ENCODE results near the gene DCDC1. TPM values are rescaled to one million over a fixed set of nuclear protein-coding genes. Genes with fewer than 3 reads are reported as not detected.
A peak's percentile ranks its signal among the peaks of the same experiment; 100 is the strongest.

DCDC1 gene
- total RNA-seq, 1 experiment from 2014 or later = not detected

DNA sequence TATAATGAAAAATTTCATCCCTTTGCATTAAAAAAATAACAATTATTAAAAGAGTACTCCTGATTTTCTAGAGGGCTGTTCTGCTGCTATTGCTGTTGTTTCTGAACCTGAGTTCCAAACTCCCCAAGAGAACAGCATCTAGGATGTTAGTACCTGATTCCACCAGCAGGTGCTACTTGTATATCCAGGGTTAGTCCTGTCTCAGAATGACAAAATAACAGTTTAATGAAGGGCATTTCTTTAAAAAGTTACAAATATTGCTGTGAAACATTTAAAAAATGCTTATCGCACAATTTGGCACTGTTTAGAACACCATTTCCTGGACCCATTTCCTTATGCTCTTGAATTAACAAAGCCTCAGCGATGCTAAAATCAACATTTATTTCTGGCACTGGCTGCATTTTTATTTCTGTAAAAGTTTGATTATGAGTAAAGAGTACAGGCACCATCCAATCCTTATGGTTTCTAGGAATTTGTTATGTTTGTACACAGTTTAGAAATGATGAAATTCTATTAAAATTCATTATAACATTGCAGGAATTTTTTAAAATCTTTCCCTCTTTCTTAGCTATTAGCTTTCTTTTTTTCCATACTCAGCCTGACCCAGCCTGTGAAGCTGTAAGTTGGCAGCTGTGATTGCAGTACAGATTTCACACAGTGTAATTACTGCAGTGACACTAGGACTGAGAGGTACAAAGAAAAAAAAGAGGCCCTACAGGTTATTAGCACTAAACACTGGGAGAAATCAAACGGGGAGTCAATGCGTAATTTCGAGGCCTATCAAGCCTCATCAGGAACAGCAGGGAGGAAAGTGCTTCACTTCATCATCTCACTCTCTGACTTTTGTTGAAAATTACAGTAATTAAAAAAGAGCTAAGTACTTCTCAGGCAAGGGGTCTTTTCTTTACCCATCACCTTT is 208.8 kb downstream of the DCDC1 start:
- TF ChIP-seq TCF7L2 (IDR thresholded peaks at IDR 0.05; ENCODE audit: low read depth, low read length) = no peak
- TF ChIP-seq POLR2AphosphoS5 (IDR thresholded peaks at IDR 0.05; ENCODE audit: low read depth, low read length) = no peak
- TF ChIP-seq, protein P1, sequence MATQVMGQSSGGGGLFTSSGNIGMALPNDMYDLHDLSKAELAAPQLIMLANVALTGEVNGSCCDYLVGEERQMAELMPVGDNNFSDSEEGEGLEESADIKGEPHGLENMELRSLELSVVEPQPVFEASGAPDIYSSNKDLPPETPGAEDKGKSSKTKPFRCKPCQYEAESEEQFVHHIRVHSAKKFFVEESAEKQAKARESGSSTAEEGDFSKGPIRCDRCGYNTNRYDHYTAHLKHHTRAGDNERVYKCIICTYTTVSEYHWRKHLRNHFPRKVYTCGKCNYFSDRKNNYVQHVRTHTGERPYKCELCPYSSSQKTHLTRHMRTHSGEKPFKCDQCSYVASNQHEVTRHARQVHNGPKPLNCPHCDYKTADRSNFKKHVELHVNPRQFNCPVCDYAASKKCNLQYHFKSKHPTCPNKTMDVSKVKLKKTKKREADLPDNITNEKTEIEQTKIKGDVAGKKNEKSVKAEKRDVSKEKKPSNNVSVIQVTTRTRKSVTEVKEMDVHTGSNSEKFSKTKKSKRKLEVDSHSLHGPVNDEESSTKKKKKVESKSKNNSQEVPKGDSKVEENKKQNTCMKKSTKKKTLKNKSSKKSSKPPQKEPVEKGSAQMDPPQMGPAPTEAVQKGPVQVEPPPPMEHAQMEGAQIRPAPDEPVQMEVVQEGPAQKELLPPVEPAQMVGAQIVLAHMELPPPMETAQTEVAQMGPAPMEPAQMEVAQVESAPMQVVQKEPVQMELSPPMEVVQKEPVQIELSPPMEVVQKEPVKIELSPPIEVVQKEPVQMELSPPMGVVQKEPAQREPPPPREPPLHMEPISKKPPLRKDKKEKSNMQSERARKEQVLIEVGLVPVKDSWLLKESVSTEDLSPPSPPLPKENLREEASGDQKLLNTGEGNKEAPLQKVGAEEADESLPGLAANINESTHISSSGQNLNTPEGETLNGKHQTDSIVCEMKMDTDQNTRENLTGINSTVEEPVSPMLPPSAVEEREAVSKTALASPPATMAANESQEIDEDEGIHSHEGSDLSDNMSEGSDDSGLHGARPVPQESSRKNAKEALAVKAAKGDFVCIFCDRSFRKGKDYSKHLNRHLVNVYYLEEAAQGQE (IDR thresholded peaks at IDR 0.05; ENCODE audit: insufficient read depth in 1 of 2, low read depth in 2 of 2, low read length in 1 of 2) = no peak
- TF ChIP-seq, protein P2, sequence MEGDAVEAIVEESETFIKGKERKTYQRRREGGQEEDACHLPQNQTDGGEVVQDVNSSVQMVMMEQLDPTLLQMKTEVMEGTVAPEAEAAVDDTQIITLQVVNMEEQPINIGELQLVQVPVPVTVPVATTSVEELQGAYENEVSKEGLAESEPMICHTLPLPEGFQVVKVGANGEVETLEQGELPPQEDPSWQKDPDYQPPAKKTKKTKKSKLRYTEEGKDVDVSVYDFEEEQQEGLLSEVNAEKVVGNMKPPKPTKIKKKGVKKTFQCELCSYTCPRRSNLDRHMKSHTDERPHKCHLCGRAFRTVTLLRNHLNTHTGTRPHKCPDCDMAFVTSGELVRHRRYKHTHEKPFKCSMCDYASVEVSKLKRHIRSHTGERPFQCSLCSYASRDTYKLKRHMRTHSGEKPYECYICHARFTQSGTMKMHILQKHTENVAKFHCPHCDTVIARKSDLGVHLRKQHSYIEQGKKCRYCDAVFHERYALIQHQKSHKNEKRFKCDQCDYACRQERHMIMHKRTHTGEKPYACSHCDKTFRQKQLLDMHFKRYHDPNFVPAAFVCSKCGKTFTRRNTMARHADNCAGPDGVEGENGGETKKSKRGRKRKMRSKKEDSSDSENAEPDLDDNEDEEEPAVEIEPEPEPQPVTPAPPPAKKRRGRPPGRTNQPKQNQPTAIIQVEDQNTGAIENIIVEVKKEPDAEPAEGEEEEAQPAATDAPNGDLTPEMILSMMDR (IDR thresholded peaks at IDR 0.05) = peak; percentile 38; the same call in 1 of the 2 replicates
- DNase-seq (ENCODE audit: low read depth, low spot score) (no peak), ATAC-seq (no peak)
- no peaks in the 10 kb centered on the region for H3K9me3 ChIP-seq (ENCODE audit: control insufficient read depth, insufficient read depth, low read depth, low read length)
- no peak overlapping the region for H3K4me3 ChIP-seq (ENCODE audit: low read depth in 2 of 2, low read length in 2 of 2)
- H3K36me3 ChIP-seq (ENCODE audit: control insufficient read depth, insufficient read depth, low read length) = no peaks in the 10 kb centered on the region
- no peak overlapping the region for H3K27ac ChIP-seq (ENCODE audit: low read length)
- intact Hi-C loops (cut with micrococcal nuclease; ENCODE audit: unreplicated experiment) (no loop called here), in situ Hi-C loops (cut with HindIII; ENCODE audit: low pct_unique_long_range_greater_than_20kb, low sequenced_read_pairs) (no loop called here)
- ChIA-PET CTCF (interaction anchor here (0.6 kb wide), 1 partner anchor 830 kb away, joined by 3 read pairs; no protein-coding TSS in a partner anchor), POLR2A (no interaction called here)
- H3K4me1 ChIP-seq (ENCODE audit: control insufficient read depth, insufficient read depth, low read length) = no peaks in the 10 kb centered on the region
- no TSS peak for BruUV-seq (replicated peaks)
- H3K27me3 ChIP-seq (ENCODE audit: control insufficient read depth, insufficient read depth, low read length) = no peaks in the 10 kb centered on the region

DNA sequence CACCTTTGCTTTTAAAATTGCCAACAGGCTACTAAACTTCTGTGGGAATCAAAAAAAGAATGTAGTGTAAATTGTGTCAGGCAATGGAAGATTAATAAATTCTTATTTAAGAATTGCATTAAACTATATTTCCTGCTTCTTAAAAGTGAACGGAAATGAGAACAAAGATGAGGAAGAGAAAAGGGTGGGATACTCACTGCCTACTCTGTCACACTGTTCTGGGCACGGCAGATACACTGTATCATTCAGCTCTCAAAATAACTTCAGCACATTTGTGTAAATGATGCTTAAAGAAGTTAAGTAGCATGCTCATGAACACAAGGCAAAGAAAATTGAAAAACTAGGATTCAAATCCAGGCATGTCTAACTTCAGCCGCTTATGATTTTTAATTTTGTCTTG is 218.7 kb downstream of the DCDC1 start:
- TF ChIP-seq, protein P2 (IDR thresholded peaks at IDR 0.05) = no peak
- TF ChIP-seq TCF7L2 (IDR thresholded peaks at IDR 0.05; ENCODE audit: low read depth, low read length) (no peak), SIN3A (IDR thresholded peaks at IDR 0.05; ENCODE audit: borderline replicate concordance, insufficient read depth, low read depth, low read length) (no peak), POLR2AphosphoS5 (IDR thresholded peaks at IDR 0.05; ENCODE audit: low read depth, low read length) (no peak)
- TF ChIP-seq, protein P1 (IDR thresholded peaks at IDR 0.05; ENCODE audit: insufficient read depth in 1 of 2, low read depth in 2 of 2, low read length in 1 of 2) = no peak
- Histone ChIP-seq H3K4me3 (ENCODE audit: low read depth in 2 of 2, low read length in 2 of 2) (no peak overlapping the region), H3K9me3 (ENCODE audit: control insufficient read depth, insufficient read depth, low read depth, low read length) (no peaks in the 10 kb centered on the region), H3K36me3 (ENCODE audit: control insufficient read depth, insufficient read depth, low read length) (no peaks in the 10 kb centered on the region), H3K4me1 (ENCODE audit: control insufficient read depth, insufficient read depth, low read length) (no peaks in the 10 kb centered on the region), H3K27ac (ENCODE audit: low read length) (no peak overlapping the region), H3K27me3 (ENCODE audit: control insufficient read depth, insufficient read depth, low read length) (no peaks in the 10 kb centered on the region)
- no peak for ATAC-seq
- DNase-seq (ENCODE audit: low read depth, low spot score) = no peak
- in situ Hi-C loops (cut with HindIII; ENCODE audit: low pct_unique_long_range_greater_than_20kb, low sequenced_read_pairs) (no loop called here), intact Hi-C loops (cut with micrococcal nuclease; ENCODE audit: unreplicated experiment) (no loop called here)
- CTCF ChIA-PET = no interaction called here
- POLR2A ChIA-PET = no interaction called here
- no TSS peak for BruUV-seq (replicated peaks)

Data from Panc1 (cell line).